Ishikawa (cell line): ENCODE results near the gene TMEM150C.

Source experiments
- CEBPB ChIP-seq: IDR thresholded peaks from 2 replicates; pipeline ENCODE4 v1.6.1; 2012
- CREB1 ChIP-seq: IDR thresholded peaks from 2 replicates; pipeline ENCODE4 v1.6.1; 2012; ENCODE audit warnings: low read depth
- EGR1 ChIP-seq: IDR thresholded peaks from 2 replicates; pipeline ENCODE4 v1.6.1; 2012
- EP300 ChIP-seq: IDR thresholded peaks from 2 replicates; pipeline ENCODE4 v1.6.1; 2012; ENCODE audit warnings: borderline replicate concordance
- FOXM1 ChIP-seq: IDR thresholded peaks from 2 replicates; pipeline ENCODE4 v1.6.1; 2012; ENCODE audit warnings: low read depth, borderline replicate concordance
- NFIC ChIP-seq: IDR thresholded peaks from 2 replicates; pipeline ENCODE4 v1.6.1; 2012
- RAD21 ChIP-seq: IDR thresholded peaks from 2 replicates; pipeline ENCODE4 v1.6.1; 2012; ENCODE audit warnings: low read depth
- TAF1 ChIP-seq: IDR thresholded peaks from 2 replicates; pipeline ENCODE4 v1.6.1; 2012; ENCODE audit warnings: low read depth, mild to moderate bottlenecking
- TCF12 ChIP-seq: IDR thresholded peaks from 2 replicates; pipeline ENCODE4 v1.6.1; 2012; ENCODE audit warnings: low read depth
- TEAD4 ChIP-seq: IDR thresholded peaks from 2 replicates; pipeline ENCODE4 v1.6.1; 2012
- USF1 ChIP-seq: IDR thresholded peaks from 2 replicates; pipeline ENCODE4 v1.6.1; 2012
- YY1 ChIP-seq: IDR thresholded peaks from 2 replicates; pipeline ENCODE4 v1.6.1; 2012; ENCODE audit warnings: low read depth
- TF ChIP-seq, protein P1 (sequence below): IDR thresholded peaks from 2 replicates; pipeline ENCODE4 v1.6.1; 2012; ENCODE audit warnings: low read depth, mild to moderate bottlenecking

Gene TMEM150C

DNA sequence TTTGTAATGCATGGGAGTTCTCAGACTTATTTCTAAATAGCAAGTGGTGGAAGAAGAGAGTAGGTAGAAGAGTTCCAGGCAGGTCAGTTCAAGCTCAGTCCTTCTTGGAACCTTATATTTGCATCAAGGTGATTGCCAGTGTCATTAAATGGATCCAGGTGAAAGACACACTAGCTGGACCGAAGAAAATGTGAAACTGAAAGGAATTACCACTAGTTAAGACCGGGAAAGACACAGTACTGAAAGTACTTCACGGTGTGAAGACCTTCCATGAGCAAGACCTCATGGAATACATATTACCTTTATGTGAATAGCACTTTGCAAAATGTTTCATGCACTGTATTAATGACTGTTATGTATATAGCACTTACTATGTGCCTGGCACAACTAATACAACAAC is 19.1 kb downstream of the TMEM150C start:
- TF ChIP-seq TCF12 (no peak), USF1 (no peak), EP300 (no peak), CREB1 (no peak), TAF1 (no peak), YY1 (no peak)

DNA sequence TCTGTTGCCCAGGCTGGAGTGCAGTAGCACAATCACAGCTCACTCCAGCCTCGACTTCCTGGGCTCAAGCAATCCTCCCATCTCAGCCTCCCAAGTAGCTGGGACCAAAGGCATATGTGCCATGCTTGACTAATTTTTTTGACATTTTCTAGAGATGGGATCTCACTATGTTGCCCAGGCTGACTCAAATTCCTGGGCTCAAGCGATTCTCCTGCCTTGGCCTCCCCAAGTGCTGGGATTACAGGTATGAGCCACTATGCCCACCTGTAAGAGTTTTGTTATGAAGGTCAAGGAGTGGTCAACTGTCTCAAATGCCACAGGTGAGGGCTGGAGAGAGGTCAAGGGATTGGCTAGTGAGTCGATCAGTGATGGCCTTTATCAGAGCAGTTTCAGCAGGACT is 32.5 kb downstream of the TMEM150C start:
- TF ChIP-seq CREB1 (no peak), TCF12 (no peak), EP300 (no peak), NFIC (no peak), EGR1 (no peak)

DNA sequence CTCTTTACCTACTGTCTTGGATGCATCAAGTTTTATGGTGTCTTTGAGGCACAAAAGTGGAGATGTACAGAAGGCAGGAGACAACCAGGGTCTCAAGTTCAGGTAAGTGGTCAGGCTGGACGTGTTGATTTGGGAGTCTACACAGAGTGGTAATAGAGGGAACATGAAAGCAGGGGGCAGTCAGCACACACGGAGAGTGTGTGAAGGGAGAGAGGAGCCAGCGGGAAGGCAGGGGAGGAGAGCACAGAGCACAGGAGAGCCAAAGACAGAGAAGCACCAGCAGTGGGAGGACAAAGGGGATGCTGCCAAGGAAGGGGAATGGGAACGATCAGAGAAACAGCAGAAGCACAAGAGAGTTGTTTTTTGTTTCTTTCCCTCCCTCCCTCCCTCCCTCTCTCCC is 32.9 kb downstream of the TMEM150C start:
- TF ChIP-seq CEBPB (no peak), RAD21 (peak; percentile 29; the same call in 1 of the 2 replicates), EGR1 (no peak), CREB1 (no peak), TAF1 (no peak)
- TF ChIP-seq, protein P1, sequence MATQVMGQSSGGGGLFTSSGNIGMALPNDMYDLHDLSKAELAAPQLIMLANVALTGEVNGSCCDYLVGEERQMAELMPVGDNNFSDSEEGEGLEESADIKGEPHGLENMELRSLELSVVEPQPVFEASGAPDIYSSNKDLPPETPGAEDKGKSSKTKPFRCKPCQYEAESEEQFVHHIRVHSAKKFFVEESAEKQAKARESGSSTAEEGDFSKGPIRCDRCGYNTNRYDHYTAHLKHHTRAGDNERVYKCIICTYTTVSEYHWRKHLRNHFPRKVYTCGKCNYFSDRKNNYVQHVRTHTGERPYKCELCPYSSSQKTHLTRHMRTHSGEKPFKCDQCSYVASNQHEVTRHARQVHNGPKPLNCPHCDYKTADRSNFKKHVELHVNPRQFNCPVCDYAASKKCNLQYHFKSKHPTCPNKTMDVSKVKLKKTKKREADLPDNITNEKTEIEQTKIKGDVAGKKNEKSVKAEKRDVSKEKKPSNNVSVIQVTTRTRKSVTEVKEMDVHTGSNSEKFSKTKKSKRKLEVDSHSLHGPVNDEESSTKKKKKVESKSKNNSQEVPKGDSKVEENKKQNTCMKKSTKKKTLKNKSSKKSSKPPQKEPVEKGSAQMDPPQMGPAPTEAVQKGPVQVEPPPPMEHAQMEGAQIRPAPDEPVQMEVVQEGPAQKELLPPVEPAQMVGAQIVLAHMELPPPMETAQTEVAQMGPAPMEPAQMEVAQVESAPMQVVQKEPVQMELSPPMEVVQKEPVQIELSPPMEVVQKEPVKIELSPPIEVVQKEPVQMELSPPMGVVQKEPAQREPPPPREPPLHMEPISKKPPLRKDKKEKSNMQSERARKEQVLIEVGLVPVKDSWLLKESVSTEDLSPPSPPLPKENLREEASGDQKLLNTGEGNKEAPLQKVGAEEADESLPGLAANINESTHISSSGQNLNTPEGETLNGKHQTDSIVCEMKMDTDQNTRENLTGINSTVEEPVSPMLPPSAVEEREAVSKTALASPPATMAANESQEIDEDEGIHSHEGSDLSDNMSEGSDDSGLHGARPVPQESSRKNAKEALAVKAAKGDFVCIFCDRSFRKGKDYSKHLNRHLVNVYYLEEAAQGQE = no peak

GRCh38 chr4:82528074-82528473 is 33.7 kb downstream of the TMEM150C start:
- TF ChIP-seq TEAD4 (no peak), CEBPB (peak; percentile 67)

GRCh38 chr4:82525307-82525911 is 36.4 kb downstream of the TMEM150C start:
- TF ChIP-seq YY1 (no peak), EP300 (no peak), RAD21 (no peak), TCF12 (no peak), NFIC (no peak), FOXM1 (no peak), EGR1 (no peak), TEAD4 (no peak), CREB1 (no peak)
- TF ChIP-seq, protein P1 = no peak

- TF ChIP-seq TCF12 = no peak
- TF ChIP-seq RAD21 = no peak
- peak; percentile 68 for TF ChIP-seq CEBPB
Measured at GRCh38 chr4:82524570-82525152, 37.1 kb downstream of the TMEM150C start.

- TF ChIP-seq EP300 = no peak
- TF ChIP-seq, protein P1 = no peak
- no peak for TF ChIP-seq NFIC
Measured at GRCh38 chr4:82523179-82523578, 38.6 kb downstream of the TMEM150C start.
